HCT116 (cell line): ENCODE data around the gene MAN1A1.

Source experiments
- EZH2 ChIP-seq: fragments of 200-600 bp; sonication (generic); IDR thresholded peaks from 2 replicates; pipeline ENCODE4 v1.6.1; 2017; ENCODE audit warnings: antibody characterized with exemption, mixed run types
- JUND ChIP-seq: IDR thresholded peaks from 2 replicates; pipeline ENCODE4 v1.6.1; 2012
- POLR2AphosphoS5 ChIP-seq: IDR thresholded peaks from 2 replicates; pipeline ENCODE4 v1.6.1; 2011; ENCODE audit warnings: mild to moderate bottlenecking, low read depth, low read length, moderate library complexity

- TF ChIP-seq EZH2 (no peak), POLR2AphosphoS5 (no peak), JUND (no peak)
Observed at GRCh38 chr6:119138906-119139541, 210.5 kb downstream of the MAN1A1 start.
